HG03520 (cell line): ENCODE data around the gene SPDYE17.
"Not testable (repeated sequence)": the region's sequence is repeated elsewhere in the genome, so short reads cannot be mapped to it uniquely, and the experiment has no call there.

Experiments used
- ATAC-seq: cut with Tn5 transposase; IDR thresholded peaks from one replicate; pipeline ENCODE4 v1.9.1; 2021; ENCODE audit warnings: mild to moderate bottlenecking, moderate library complexity; ENCODE audit not compliant: unreplicated experiment

Gene SPDYE17

GRCh38 chr7:77032261-77032660, at the start of gene SPDYE17:
SPDYE17 (minus strand) TSS chr7:77032361; CDS start chr7:77030570, 1,791 bp downstream.
- not testable (repeated sequence) for ATAC-seq

GRCh38 chr7:77080236-77080635, 48.1 kb upstream of the SPDYE17 start:
- not testable (repeated sequence) for ATAC-seq

DNA sequence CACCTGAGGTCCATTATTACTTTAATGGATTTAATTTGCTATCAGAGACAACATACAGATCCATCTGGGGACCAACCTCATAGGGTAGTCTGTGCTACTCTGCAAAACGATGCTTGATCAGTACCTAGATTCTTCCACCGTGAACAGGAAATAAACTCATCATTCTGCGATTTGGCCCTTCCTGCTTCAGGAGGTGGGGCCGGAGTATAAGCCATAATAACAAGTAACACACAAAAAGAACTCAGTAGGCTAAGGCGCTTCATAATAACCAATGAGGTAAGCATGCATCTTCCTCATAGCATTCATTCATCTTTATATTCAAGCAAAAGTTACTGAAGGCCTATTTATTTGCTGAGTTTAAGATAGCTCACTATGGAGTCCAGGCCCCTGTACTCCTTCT, 47.5 kb upstream of the SPDYE17 start:
- not testable (repeated sequence) for ATAC-seq

- ATAC-seq = not testable (repeated sequence)
Observed at GRCh38 chr7:77079112-77079511, 47.0 kb upstream of the SPDYE17 start.

GRCh38 chr7:77077060-77077459, 44.9 kb upstream of the SPDYE17 start:
- not testable (repeated sequence) for ATAC-seq

- not testable (repeated sequence) for ATAC-seq
Observed at GRCh38 chr7:77074786-77075396, 42.7 kb upstream of the SPDYE17 start.

GRCh38 chr7:77071108-77071507, 38.9 kb upstream of the SPDYE17 start:
- not testable (repeated sequence) for ATAC-seq

DNA sequence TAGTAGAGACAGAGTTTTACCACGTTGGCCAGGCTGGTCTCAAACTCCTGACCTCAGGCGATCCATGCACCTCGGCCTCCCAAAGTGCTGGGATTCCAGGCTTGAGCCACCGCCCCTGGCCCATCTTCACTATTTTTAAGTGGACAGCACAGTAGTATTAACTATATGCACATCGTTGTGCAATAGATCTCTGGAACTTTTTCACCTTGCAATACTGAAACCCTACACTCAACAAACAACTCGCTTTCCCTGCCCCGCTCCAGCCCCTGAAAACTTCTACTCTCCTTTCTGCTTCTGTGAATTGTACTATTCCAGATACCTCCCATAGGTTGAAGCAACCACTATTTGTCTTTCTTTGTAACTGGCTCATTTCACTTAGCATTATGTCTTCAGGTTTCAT, 33.7 kb upstream of the SPDYE17 start:
- not testable (repeated sequence) for ATAC-seq

DNA sequence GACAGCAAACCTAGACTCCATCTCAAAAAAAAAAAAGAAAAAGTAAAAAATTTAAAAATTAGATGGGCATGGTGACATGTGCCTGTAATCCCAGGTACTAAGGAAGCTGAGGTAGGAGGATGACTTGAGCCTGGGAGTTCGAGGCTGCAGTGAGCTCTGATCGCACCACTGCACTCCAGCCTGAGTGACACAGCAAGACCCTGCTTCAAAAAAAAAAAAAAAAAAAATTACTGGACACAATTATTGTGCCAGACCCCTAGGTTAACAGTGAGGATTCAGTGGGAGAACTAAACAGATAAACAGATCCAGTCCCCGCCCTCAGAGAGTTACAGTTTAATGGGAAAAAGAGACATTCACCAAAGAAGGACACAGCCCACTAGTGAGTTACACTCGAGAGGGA, 31.6 kb upstream of the SPDYE17 start:
- ATAC-seq = not testable (repeated sequence)

DNA sequence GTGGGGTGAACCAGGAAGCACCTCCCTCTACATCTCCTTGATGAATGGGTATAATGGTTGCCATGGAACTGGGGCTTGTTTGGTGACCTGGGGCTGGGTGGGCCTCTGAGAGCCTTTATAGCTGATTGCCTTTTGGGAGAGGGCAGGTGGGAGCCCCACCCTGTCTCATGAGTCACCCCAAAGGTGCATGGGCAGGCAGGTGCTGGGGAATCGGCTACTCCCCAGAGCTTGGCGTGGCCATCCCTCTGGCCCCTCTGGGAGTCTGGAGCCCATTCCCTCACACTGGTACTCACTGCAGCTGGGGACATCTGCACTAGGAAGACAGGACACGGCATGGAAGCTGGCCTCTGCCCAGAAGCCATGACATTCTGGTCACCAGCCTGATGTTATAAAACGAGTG, 30.4 kb upstream of the SPDYE17 start, which contains the start of gene SPDYE18:
SPDYE18 (minus strand) TSS at position 2 of the 400 bp plus-strand sequence. CDS start 2,046 bp downstream, outside the sequence.
- ATAC-seq = not testable (repeated sequence)

DNA sequence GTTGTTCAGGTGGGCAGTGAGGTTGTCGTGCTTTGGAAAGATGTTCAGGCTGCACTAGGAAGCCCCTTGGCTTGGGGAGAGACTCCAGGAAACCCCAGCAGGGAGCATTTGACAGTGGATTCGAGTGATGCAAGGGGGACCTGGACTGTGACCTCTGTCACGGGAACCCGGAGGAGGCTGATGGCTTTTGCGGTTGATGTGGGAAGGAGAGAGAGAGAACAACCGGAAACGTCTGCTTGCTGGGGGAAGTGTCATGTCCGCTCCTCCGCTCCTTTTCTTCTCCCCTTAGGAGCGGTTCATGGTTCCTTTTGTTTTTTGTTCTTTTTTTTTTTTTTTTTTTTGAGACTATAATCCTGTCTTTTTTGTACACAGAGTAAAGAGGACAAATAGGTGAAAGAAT, 5.8 kb downstream of the SPDYE17 start:
- ATAC-seq = not testable (repeated sequence)

DNA sequence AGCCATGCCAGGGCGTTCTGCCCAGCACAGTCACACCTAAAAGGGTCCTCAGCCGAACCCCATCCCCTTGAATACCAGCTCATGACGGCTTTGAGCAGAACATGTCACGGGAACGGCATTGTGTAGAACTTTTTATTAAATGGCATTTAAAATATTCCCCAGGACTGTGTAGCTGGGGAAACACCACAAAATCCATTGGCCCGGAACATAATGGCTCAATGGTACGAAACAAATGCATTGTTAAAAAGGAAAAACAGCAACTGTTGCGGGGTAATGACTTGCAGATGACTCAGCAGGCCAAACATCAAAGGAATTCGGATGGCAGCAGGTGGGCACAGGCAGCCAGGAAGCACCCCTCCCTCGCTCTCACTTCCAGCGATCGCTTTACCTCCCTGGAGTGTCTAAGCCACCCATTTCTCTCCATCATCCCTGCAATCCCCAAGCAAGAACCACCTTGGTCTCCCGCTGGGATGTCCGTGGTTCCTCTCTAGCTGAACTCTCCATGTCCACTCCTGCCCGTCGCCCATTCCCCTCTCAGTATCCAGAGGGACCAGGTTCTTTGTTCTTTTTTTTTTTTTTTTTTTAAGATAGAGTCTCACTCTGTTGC, 22.0 kb downstream of the SPDYE17 start:
- ATAC-seq = not testable (repeated sequence)

DNA sequence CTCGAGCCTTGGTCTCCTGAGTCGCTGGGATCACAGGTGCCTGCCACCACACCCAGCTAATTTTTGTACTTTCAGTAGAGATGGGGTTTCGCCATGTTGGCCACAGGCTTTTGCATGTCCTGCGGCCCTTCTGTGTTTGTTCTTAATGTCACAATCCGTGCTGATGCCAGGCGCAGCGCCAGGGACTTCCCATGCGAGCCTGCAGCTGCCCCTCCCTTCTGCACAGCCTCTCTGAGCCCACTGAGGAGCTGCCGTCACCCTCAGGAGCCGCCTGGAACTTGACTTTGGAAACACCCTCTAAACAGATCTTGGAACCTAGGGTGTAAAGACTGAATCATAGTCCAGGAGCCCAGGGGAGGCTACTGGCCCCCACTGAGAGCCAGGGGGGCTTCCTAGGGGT, 24.2 kb downstream of the SPDYE17 start:
- ATAC-seq = not testable (repeated sequence)

GRCh38 chr7:77006127-77007110, 25.7 kb downstream of the SPDYE17 start:
- ATAC-seq = not testable (repeated sequence)

DNA sequence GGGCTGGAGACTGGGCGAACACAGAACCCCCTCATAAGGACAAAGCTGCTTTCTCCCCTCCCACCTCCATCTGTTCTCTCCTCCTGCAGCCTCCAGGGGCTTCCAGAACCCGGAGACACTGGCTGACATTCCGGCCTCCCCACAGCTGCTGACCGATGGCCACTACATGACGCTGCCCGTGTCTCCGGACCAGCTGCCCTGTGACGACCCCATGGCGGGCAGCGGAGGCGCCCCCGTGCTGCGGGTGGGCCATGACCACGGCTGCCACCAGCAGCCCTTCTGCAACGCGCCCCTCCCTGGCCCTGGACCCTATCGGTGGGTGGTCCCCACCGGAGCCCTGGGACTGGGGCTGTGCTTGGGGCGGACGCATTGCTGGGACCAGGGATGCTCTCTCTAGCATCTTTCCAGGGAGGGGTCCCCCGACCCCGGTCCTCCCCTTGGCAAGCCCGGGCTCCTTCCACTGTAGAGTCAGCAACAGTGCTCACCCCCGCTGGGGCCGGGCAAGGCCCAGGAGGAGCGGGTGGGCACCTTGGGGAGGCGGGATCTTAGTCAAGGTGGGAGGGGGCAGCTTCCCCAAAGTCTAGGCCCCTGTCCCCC, 26.6 kb downstream of the SPDYE17 start:
- ATAC-seq = not testable (repeated sequence)

DNA sequence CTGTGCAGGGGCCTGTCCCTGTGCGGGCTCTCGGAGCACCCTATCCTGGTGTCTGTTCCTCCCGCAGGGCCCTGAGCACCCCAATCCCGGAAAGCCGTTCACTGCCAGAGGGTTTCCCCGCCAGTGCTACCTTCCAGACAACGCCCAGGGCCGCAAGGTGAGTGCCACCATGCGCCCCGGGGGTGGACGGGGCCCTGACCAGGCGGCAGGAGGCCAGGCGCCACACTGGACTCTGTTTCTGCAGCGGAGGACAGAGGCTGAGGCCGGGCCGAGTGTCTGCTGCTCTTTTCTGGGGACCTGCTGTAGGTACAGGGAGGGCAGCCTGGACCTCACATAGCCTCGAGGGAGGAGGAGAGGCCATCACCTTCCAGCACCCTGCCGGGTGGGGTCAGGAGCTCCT, 28.0 kb downstream of the SPDYE17 start:
- not testable (repeated sequence) for ATAC-seq

- not testable (repeated sequence) for ATAC-seq
Observed at GRCh38 chr7:77003241-77003640, 28.9 kb downstream of the SPDYE17 start.

GRCh38 chr7:77002678-77003233, 29.4 kb downstream of the SPDYE17 start:
- not testable (repeated sequence) for ATAC-seq

GRCh38 chr7:77002104-77002503, 30.1 kb downstream of the SPDYE17 start:
- not testable (repeated sequence) for ATAC-seq

DNA sequence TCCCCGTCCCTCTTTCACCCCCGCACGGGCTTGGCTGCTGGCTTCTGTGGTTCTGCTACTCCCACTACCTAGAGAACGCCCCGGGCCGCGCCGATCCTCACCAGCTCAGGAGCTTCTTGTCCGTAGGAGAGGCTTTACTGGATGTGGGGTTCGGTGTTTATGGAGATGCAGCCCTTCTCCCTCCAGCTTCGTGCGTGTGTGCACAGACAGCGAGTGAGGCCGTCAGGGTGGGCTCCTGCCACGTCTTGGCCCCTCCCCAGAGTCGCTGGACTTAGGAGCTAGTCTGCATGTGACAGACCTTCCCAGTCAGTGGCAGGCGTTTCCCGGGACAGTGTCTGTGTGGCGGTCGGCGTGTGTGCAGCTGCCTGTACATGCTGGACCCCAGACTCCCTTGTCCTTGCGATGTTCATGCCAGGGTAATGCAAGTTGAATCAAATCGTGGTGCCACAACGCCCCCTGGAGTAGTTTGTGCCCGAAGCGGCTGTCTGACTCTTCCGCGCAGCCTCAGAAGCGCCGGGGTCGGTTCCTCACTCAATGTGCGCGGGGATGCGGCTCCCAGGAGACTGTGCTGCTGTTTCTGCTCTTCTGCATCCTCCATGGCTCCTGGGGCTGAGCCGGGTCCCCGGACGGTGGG, 32.6 kb downstream of the SPDYE17 start:
- not testable (repeated sequence) for ATAC-seq
